ENCODE measurements around the gene DENND1B. TPM values are rescaled to one million over a fixed set of nuclear protein-coding genes. Genes with fewer than 3 reads are reported as not detected.

The DENND1B gene
- total RNA-seq, 3 donors from 2014 or later = 10.1 to 54.7 (median 29.8) TPM

GRCh38 chr1:197622371-197622770 lies 152.9 kb downstream of the DENND1B start:
- no peak overlapping the region for H3K4me3 ChIP-seq
- H3K36me3 ChIP-seq = no peaks in the 10 kb centered on the region
- TF ChIP-seq CTCF (IDR thresholded peaks at IDR 0.05) (no peak), POLR2AphosphoS5 (IDR thresholded peaks at IDR 0.05) (no peak), POLR2A (IDR thresholded peaks at IDR 0.05) (no peak)
- H3K4me1 ChIP-seq = no peaks in the 10 kb centered on the region
- intact Hi-C loops (cut with DNase I; ENCODE audit: low total_unique reads) = no loop called here
- H3K27me3 ChIP-seq = no peaks in the 10 kb centered on the region
- no peak overlapping the region for H3K27ac ChIP-seq
- no peak for DNase-seq (ENCODE audit: low spot score in 2 of 2)
- H3K9me3 ChIP-seq = no peaks in the 10 kb centered on the region

- Histone ChIP-seq H3K4me1 (no peaks in the 10 kb centered on the region), H3K4me3 (no peak overlapping the region), H3K27ac (no peak overlapping the region), H3K9me3 (no peaks in the 10 kb centered on the region), H3K36me3 (no peaks in the 10 kb centered on the region), H3K27me3 (no peaks in the 10 kb centered on the region)
- intact Hi-C loops (cut with DNase I; ENCODE audit: low total_unique reads) = no loop called here
- TF ChIP-seq POLR2A (IDR thresholded peaks at IDR 0.05) (no peak), POLR2AphosphoS5 (IDR thresholded peaks at IDR 0.05) (no peak)
- DNase-seq (ENCODE audit: low spot score in 2 of 2) = no peak
These were observed 153.5 kb downstream of the DENND1B start for GRCh38 chr1:197621761-197622160.

GRCh38 chr1:197620714-197621163 lies 154.5 kb downstream of the DENND1B start:
- Histone ChIP-seq H3K4me1 (no peaks in the 10 kb centered on the region), H3K27ac (no peak overlapping the region), H3K27me3 (no peaks in the 10 kb centered on the region), H3K36me3 (no peaks in the 10 kb centered on the region), H3K9me3 (no peaks in the 10 kb centered on the region), H3K4me3 (no peak overlapping the region)
- TF ChIP-seq POLR2A (IDR thresholded peaks at IDR 0.05) = no peak
- no peak for TF ChIP-seq CTCF (IDR thresholded peaks at IDR 0.05)
- TF ChIP-seq POLR2AphosphoS5 (IDR thresholded peaks at IDR 0.05) = no peak
- intact Hi-C loops (cut with DNase I; ENCODE audit: low total_unique reads) = no loop called here
- no peak for DNase-seq (ENCODE audit: low spot score in 2 of 2)

GRCh38 chr1:197619008-197619640 lies 156.2 kb downstream of the DENND1B start:
- no peaks in the 10 kb centered on the region for H3K36me3 ChIP-seq
- intact Hi-C loops (cut with DNase I; ENCODE audit: low total_unique reads) = no loop called here
- no peak for DNase-seq (ENCODE audit: low spot score in 2 of 2)

GRCh38 chr1:197618061-197618460 lies 157.2 kb downstream of the DENND1B start:
- DNase-seq (ENCODE audit: low spot score in 2 of 2) = no peak
- Histone ChIP-seq H3K27me3 (no peaks in the 10 kb centered on the region), H3K36me3 (no peaks in the 10 kb centered on the region), H3K4me1 (no peaks in the 10 kb centered on the region), H3K9me3 (no peaks in the 10 kb centered on the region), H3K27ac (no peak overlapping the region), H3K4me3 (no peak overlapping the region)
- TF ChIP-seq POLR2AphosphoS5 (IDR thresholded peaks at IDR 0.05) (no peak), CTCF (IDR thresholded peaks at IDR 0.05) (no peak), POLR2A (IDR thresholded peaks at IDR 0.05) (no peak)
- intact Hi-C loops (cut with DNase I; ENCODE audit: low total_unique reads) = no loop called here

More at GRCh38 chr1:197619008-197619640, 156.2 kb downstream of the DENND1B start:
- Histone ChIP-seq H3K27ac (no peak overlapping the region), H3K27me3 (no peaks in the 10 kb centered on the region), H3K4me3 (no peak overlapping the region), H3K9me3 (no peaks in the 10 kb centered on the region), H3K4me1 (no peaks in the 10 kb centered on the region)
- peak in 2 of 3 donors; percentile 38 to 57 for TF ChIP-seq CTCF (IDR thresholded peaks at IDR 0.05)
- no peak for TF ChIP-seq POLR2A (IDR thresholded peaks at IDR 0.05)
- TF ChIP-seq POLR2AphosphoS5 (IDR thresholded peaks at IDR 0.05) = no peak

Data from breast epithelium (tissue), 4 donors.